ENCODE data around the gene HIPK2. TPM values are rescaled to one million over a fixed set of nuclear protein-coding genes. Genes with fewer than 3 reads are reported as not detected.

The HIPK2 gene
- total and polyA plus RNA-seq, 2 of the 4 experiments (the other 2 are of a cell fraction): 22.0 to 27.1 TPM

DNA sequence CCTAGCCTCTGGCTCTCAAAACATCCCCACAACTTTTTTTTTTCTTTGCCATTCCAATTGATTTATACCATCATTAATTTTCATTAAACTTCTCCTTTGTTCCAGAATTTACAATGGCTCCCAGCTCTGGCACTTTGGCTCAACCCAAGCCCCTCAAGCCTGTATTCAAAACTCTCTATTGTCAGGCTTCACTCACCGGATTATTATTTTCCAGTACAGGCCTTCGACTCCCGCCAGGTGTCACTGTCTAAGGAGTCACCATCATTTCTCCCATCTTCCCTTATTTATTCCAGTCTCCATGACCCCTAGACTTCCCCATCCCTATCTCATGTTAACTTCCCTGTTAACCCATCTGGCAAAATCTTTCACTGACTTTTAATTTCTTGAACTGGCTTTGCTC is 67.8 kb downstream of the HIPK2 start:
- TF ChIP-seq RAD21 (IDR thresholded peaks at IDR 0.05; ENCODE audit: low read length) (no peak), CEBPB (IDR thresholded peaks at IDR 0.05; ENCODE audit: low read depth, low read length) (no peak), MAFK (IDR thresholded peaks at IDR 0.05; ENCODE audit: low read depth, low read length) (no peak), RCOR1 (IDR thresholded peaks at IDR 0.05; ENCODE audit: insufficient replicate concordance, low read length) (no peak), SMC3 (IDR thresholded peaks at IDR 0.05; ENCODE audit: low read depth, low read length) (no peak), BHLHE40 (IDR thresholded peaks at IDR 0.05; ENCODE audit: low read depth, low read length) (no peak), CHD1 (IDR thresholded peaks at IDR 0.05; ENCODE audit: low read depth, low read length) (no peak), MAZ (IDR thresholded peaks at IDR 0.05; ENCODE audit: borderline replicate concordance, low read depth, low read length) (no peak), POLR2A (IDR thresholded peaks at IDR 0.05; ENCODE audit: low read depth, low read length) (no peak), NFE2L2 (IDR thresholded peaks at IDR 0.05; ENCODE audit: low read depth, low read length) (no peak), MXI1 (IDR thresholded peaks at IDR 0.05; ENCODE audit: borderline replicate concordance, low read depth, low read length) (no peak), FOS (IDR thresholded peaks at IDR 0.05; ENCODE audit: low read depth, low read length) (no peak), RFX5 (IDR thresholded peaks at IDR 0.05; ENCODE audit: low read depth, low read length) (no peak)
- TF ChIP-seq, protein P1, sequence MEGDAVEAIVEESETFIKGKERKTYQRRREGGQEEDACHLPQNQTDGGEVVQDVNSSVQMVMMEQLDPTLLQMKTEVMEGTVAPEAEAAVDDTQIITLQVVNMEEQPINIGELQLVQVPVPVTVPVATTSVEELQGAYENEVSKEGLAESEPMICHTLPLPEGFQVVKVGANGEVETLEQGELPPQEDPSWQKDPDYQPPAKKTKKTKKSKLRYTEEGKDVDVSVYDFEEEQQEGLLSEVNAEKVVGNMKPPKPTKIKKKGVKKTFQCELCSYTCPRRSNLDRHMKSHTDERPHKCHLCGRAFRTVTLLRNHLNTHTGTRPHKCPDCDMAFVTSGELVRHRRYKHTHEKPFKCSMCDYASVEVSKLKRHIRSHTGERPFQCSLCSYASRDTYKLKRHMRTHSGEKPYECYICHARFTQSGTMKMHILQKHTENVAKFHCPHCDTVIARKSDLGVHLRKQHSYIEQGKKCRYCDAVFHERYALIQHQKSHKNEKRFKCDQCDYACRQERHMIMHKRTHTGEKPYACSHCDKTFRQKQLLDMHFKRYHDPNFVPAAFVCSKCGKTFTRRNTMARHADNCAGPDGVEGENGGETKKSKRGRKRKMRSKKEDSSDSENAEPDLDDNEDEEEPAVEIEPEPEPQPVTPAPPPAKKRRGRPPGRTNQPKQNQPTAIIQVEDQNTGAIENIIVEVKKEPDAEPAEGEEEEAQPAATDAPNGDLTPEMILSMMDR (conservative IDR thresholded peaks at IDR 0.05; ENCODE audit: low read depth, low read length): no peak
- TF ChIP-seq, protein P2, sequence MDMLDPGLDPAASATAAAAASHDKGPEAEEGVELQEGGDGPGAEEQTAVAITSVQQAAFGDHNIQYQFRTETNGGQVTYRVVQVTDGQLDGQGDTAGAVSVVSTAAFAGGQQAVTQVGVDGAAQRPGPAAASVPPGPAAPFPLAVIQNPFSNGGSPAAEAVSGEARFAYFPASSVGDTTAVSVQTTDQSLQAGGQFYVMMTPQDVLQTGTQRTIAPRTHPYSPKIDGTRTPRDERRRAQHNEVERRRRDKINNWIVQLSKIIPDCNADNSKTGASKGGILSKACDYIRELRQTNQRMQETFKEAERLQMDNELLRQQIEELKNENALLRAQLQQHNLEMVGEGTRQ (IDR thresholded peaks at IDR 0.05; ENCODE audit: low read depth, low read length): no peak
- TF ChIP-seq, protein P3, sequence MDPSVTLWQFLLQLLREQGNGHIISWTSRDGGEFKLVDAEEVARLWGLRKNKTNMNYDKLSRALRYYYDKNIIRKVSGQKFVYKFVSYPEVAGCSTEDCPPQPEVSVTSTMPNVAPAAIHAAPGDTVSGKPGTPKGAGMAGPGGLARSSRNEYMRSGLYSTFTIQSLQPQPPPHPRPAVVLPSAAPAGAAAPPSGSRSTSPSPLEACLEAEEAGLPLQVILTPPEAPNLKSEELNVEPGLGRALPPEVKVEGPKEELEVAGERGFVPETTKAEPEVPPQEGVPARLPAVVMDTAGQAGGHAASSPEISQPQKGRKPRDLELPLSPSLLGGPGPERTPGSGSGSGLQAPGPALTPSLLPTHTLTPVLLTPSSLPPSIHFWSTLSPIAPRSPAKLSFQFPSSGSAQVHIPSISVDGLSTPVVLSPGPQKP (IDR thresholded peaks at IDR 0.05; ENCODE audit: borderline replicate concordance, low read depth, low read length): no peak
- Histone ChIP-seq H3K27me3 (ENCODE audit: control insufficient read depth, insufficient read depth, low read length) (no peaks in the 10 kb centered on the region), H3K4me2 (ENCODE audit: low read depth, low read length) (no peak overlapping the region), H3K9ac (ENCODE audit: low read depth, low read length) (no peak overlapping the region), H2BK120ac (ENCODE audit: low read depth, low read length) (no peak overlapping the region), H3K56ac (ENCODE audit: extremely low read depth, insufficient read depth, low read length) (no peak overlapping the region), H3K14ac (replicated peaks; ENCODE audit: low read depth, low read length) (no peak overlapping the region), H3K4ac (ENCODE audit: low read depth, low read length) (no peak overlapping the region), H2BK15ac (ENCODE audit: low read depth, low read length) (no peak overlapping the region), H2AFZ (replicated peaks; ENCODE audit: low read length, poor library complexity) (no peak overlapping the region), H2AK9ac (replicated peaks; ENCODE audit: low read depth, low read length, poor library complexity) (no peak overlapping the region), H3K9me3 (ENCODE audit: control insufficient read depth, insufficient read depth, low read length) (no peaks in the 10 kb centered on the region), H3K36me3 (ENCODE audit: control insufficient read depth, insufficient read depth, low read length) (peaks cover 70% of the 10 kb centered on the region), H4K8ac (ENCODE audit: low read depth in 2 of 2, low read length in 2 of 2) (no peak overlapping the region), H3K27ac (ENCODE audit: insufficient read depth, low read length) (no peak overlapping the region), H2BK20ac (ENCODE audit: low read depth, low read length) (no peak overlapping the region), H2AK5ac (ENCODE audit: low read depth, low read length) (no peak overlapping the region), H3K23ac (ENCODE audit: low read depth, low read length) (no peak overlapping the region), H4K20me1 (ENCODE audit: insufficient read depth, low read length) (peaks cover 92% of the 10 kb centered on the region), H3K18ac (ENCODE audit: low read depth, low read length) (no peak overlapping the region), H3K4me3 (ENCODE audit: insufficient read depth, low read depth, low read length) (no peak overlapping the region), H4K5ac (ENCODE audit: low read depth, low read length) (no peak overlapping the region), H4K91ac (ENCODE audit: insufficient read depth, low read depth, low read length) (no peak overlapping the region), H2BK5ac (ENCODE audit: low read depth, low read length, poor library complexity, severe bottlenecking) (no peak overlapping the region), H3K79me1 (ENCODE audit: low read depth in 1 of 2, low read length in 2 of 2) (peaks cover 54 to 93% of the 10 kb centered on the region in 2 experiments), H3K4me1 (ENCODE audit: control insufficient read depth, insufficient read depth, low read length) (peaks cover 6% of the 10 kb centered on the region; the same call in 1 of the 2 replicates), H3K9me1 (ENCODE audit: insufficient read depth, low read length) (peaks cover 48% of the 10 kb centered on the region)
- WGBS, 2 experiments (ENCODE audit: extremely low coverage in 2 of 2, insufficient read length in 1 of 2): 96% methylated on average over 3 of the region's 3 CpGs; no CpG with 5 or more reads in 1 of the 2 experiments
- no TSS peak for BruUV-seq (replicated peaks)
- dilution Hi-C loops (cut with HindIII; ENCODE audit: low sequenced_read_pairs, unreplicated experiment): no loop called here
- POLR2A ChIA-PET (ENCODE audit: unreplicated experiment): no interaction called here
- ATAC-seq (ENCODE audit: low read depth): no peak
- CTCF ChIA-PET: no interaction called here
- intact Hi-C loops (cut with micrococcal nuclease): no loop called here
- in situ Hi-C loops (cut with MboI; ENCODE audit: low sequenced_read_pairs): no loop called here
- no peak for DNase-seq

Measured in IMR-90 (cell line).